H9 (cell line): ENCODE results near the gene LGALS9B. TPM values are rescaled to one million over a fixed set of nuclear protein-coding genes. Genes with fewer than 3 reads are reported as not detected.
"Not testable (repeated sequence)": the region's sequence is repeated elsewhere in the genome, so short reads cannot be mapped to it uniquely, and the experiment has no call there.

Experiments
- DNase-seq: peaks from one replicate; pipeline ENCODE4 v3.0.0-alpha.2; 2017
- H2AFZ ChIP-seq: one replicate; pipeline ENCODE4 v1.6.1; 2013; ENCODE audit warnings: mild to moderate bottlenecking, low read length, control low read depth, moderate library complexity
- H2AK5ac ChIP-seq: 2 replicates; pipeline ENCODE4 v1.6.1; 2013; ENCODE audit warnings: low read length, control low read depth, mixed read lengths; ENCODE audit not compliant: insufficient read length
- H2BK120ac ChIP-seq: one replicate; pipeline ENCODE4 v1.6.1; 2013; ENCODE audit warnings: low read depth, mild to moderate bottlenecking, low read length, control low read depth, inconsistent platforms; ENCODE audit not compliant: poor library complexity, severe bottlenecking
- H2BK12ac ChIP-seq: 2 replicates; pipeline ENCODE4 v1.6.1; 2013; ENCODE audit warnings: low read length, control low read depth, mixed read lengths, low read depth; ENCODE audit not compliant: insufficient read length
- H2BK15ac ChIP-seq: 2 replicates; pipeline ENCODE4 v1.6.1; 2013; ENCODE audit warnings: low read depth, low read length, control low read depth
- H2BK20ac ChIP-seq: one replicate; pipeline ENCODE4 v1.6.1; 2013; ENCODE audit warnings: low read depth, mild to moderate bottlenecking, low read length, control low read depth, inconsistent platforms; ENCODE audit not compliant: poor library complexity, severe bottlenecking
- H2BK5ac ChIP-seq: 2 replicates; pipeline ENCODE4 v1.6.1; 2013; ENCODE audit warnings: low read length, control low read depth, mixed read lengths; ENCODE audit not compliant: insufficient read length
- H3K14ac ChIP-seq: 2 replicates; pipeline ENCODE4 v1.6.1; 2013; ENCODE audit warnings: low read length, control low read depth; ENCODE audit not compliant: insufficient read depth
- H3K18ac ChIP-seq: 2 replicates; pipeline ENCODE4 v1.6.1; 2013; ENCODE audit warnings: low read depth, mild to moderate bottlenecking, mixed read lengths, low read length, control low read depth; ENCODE audit not compliant: insufficient read length
- H3K23ac ChIP-seq: 2 replicates; pipeline ENCODE4 v1.6.1; 2013; ENCODE audit warnings: low read length, control low read depth, mixed read lengths, low read depth; ENCODE audit not compliant: insufficient read length
- H3K23me2 ChIP-seq: 2 replicates; pipeline ENCODE4 v1.6.1; 2013; ENCODE audit warnings: low read depth, mild to moderate bottlenecking, mixed read lengths, low read length, control low read depth; ENCODE audit not compliant: insufficient read length, poor library complexity, severe bottlenecking
- H3K27ac ChIP-seq: 2 replicates; pipeline ENCODE4 v1.5.1; 2013; ENCODE audit warnings: low read length, control low read depth, mixed read lengths, low read depth; ENCODE audit not compliant: insufficient read length
- H3K27me3 ChIP-seq: 2 replicates; pipeline ENCODE4 v1.6.1; 2013; ENCODE audit warnings: low read length, control low read depth, inconsistent platforms; ENCODE audit not compliant: insufficient read depth
- H3K4ac ChIP-seq: 2 replicates; pipeline ENCODE4 v1.6.1; 2013; ENCODE audit warnings: low read depth, mild to moderate bottlenecking, control low read depth, inconsistent platforms, low read length, moderate library complexity
- H3K4me1 ChIP-seq: 2 replicates; pipeline ENCODE4 v1.6.1; 2013; ENCODE audit warnings: low read length, control low read depth, inconsistent platforms; ENCODE audit not compliant: insufficient read depth
- H3K4me2 ChIP-seq: 2 replicates; pipeline ENCODE4 v1.6.1; 2013; ENCODE audit warnings: low read length, control low read depth, mixed read lengths; ENCODE audit not compliant: insufficient read length, insufficient read depth
- H3K56ac ChIP-seq: 2 replicates; pipeline ENCODE4 v1.6.1; 2013; ENCODE audit warnings: low read depth, mild to moderate bottlenecking, mixed read lengths, low read length, control low read depth; ENCODE audit not compliant: insufficient read length
- H3K79me1 ChIP-seq: 2 replicates; pipeline ENCODE4 v1.6.1; 2013; ENCODE audit warnings: low read depth, mild to moderate bottlenecking, moderate library complexity, low read length, control low read depth, inconsistent platforms; ENCODE audit not compliant: insufficient read depth, poor library complexity, severe bottlenecking
- H3K79me2 ChIP-seq: 2 replicates; pipeline ENCODE4 v1.6.1; 2013; ENCODE audit warnings: low read length, control low read depth, inconsistent platforms; ENCODE audit not compliant: insufficient read depth
- H3K9ac ChIP-seq: 2 replicates; pipeline ENCODE4 v1.6.1; 2013; ENCODE audit warnings: low read length, control low read depth, mixed read lengths; ENCODE audit not compliant: insufficient read length; ENCODE audit errors: extremely low read depth
- H3K9me3 ChIP-seq: one replicate; pipeline ENCODE4 v1.6.1; 2013; ENCODE audit warnings: low read depth, low read length, inconsistent platforms; ENCODE audit not compliant: control insufficient read depth
- H3T11ph ChIP-seq: one replicate; pipeline ENCODE4 v1.6.1; 2013; ENCODE audit warnings: mild to moderate bottlenecking, low read length, control low read depth, inconsistent platforms
- H4K20me1 ChIP-seq: one replicate; pipeline ENCODE4 v1.6.1; 2013; ENCODE audit not compliant: control insufficient read depth, insufficient read length, insufficient read depth
- H4K5ac ChIP-seq: 2 replicates; pipeline ENCODE4 v1.6.1; 2013; ENCODE audit warnings: low read depth, mild to moderate bottlenecking, mixed read lengths, low read length, control low read depth; ENCODE audit not compliant: insufficient read length
- H4K8ac ChIP-seq: replicated peaks from 2 replicates; pipeline ENCODE4 v1.6.1; 2013; ENCODE audit warnings: low read length, control low read depth, mixed read lengths, low read depth; ENCODE audit not compliant: insufficient read length
- H4K91ac ChIP-seq: 2 replicates; pipeline ENCODE4 v1.6.1; 2013; ENCODE audit warnings: low read depth, mild to moderate bottlenecking, moderate library complexity, mixed read lengths, low read length, control low read depth; ENCODE audit not compliant: insufficient read length
- H3K27ac Mint-ChIP-seq, 3 experiments: 2 replicates in 2 of 3; 3 replicates in 1 of 3; pipeline ENCODE4 v1.8.0; 2020 to 2021; ENCODE audit warnings: mixed read lengths in 3 of 3, mild to moderate bottlenecking in 1 of 3, moderate library complexity in 1 of 3
- H3K27me3 Mint-ChIP-seq: 2 replicates; pipeline ENCODE4 v1.8.0; 2021; ENCODE audit warnings: low read depth, mild to moderate bottlenecking, moderate library complexity, mixed read lengths
- H3K36me3 Mint-ChIP-seq, 3 experiments: 2 replicates in 2 of 3; 3 replicates in 1 of 3; pipeline ENCODE4 v1.8.0; 2020 to 2021; ENCODE audit warnings: low read depth in 3 of 3, mixed read lengths in 3 of 3; ENCODE audit not compliant: insufficient read depth in 1 of 3
- H3K4me1 Mint-ChIP-seq, 2 experiments: 2 replicates each; pipeline ENCODE4 v1.8.0; 2020; ENCODE audit warnings: mixed read lengths in 2 of 2
- H3K4me3 Mint-ChIP-seq, 2 experiments: 2 replicates in 1 of 2; 3 replicates in 1 of 2; pipeline ENCODE4 v1.8.0; 2020 to 2021; ENCODE audit warnings: mild to moderate bottlenecking in 2 of 2, mixed read lengths in 2 of 2, moderate library complexity in 1 of 2
- H3K9me3 Mint-ChIP-seq, 2 experiments: 2 replicates in 1 of 2; 3 replicates in 1 of 2; pipeline ENCODE4 v1.8.0; 2020; ENCODE audit warnings: mild to moderate bottlenecking in 2 of 2, mixed read lengths in 2 of 2, moderate library complexity in 1 of 2
- WGBS: extraction: QIAGEN DNeasy Blood & Tissue Kit; methylation state at CpG from one replicate; pipeline ENCODE4 v1.1.7; 2013; ENCODE audit warnings: missing lambda C conversion rate, low lambda C conversion rate, mixed read lengths; ENCODE audit not compliant: insufficient read length; ENCODE audit errors: extremely low coverage; 5-methylcytosine and 5-hydroxymethylcytosine counted together
- total RNA-seq: library from RNA; stranded (reverse); gene quantifications from 2 replicates; pipeline ENCODE4 v1.2.1, GENCODE V29; 2021

LGALS9B gene
- total RNA-seq, 1 experiment from 2014 or later: not detected

GRCh38 chr17:20401306-20402022, 65.9 kb downstream of the LGALS9B start:
- not testable (repeated sequence) for H2AFZ ChIP-seq, H4K5ac ChIP-seq, H3K9ac ChIP-seq, H4K8ac ChIP-seq, H4K20me1 ChIP-seq, H3K9me3 Mint-ChIP-seq, H3K27ac ChIP-seq, H3K4me1 Mint-ChIP-seq, H3K79me2 ChIP-seq, H3K23ac ChIP-seq, H3K27ac Mint-ChIP-seq, H3K4ac ChIP-seq, H3K23me2 ChIP-seq, H3K9me3 ChIP-seq, H2BK20ac ChIP-seq, H3K4me2 ChIP-seq, H3K56ac ChIP-seq, H2BK15ac ChIP-seq, H2BK12ac ChIP-seq, H3K79me1 ChIP-seq, H3K18ac ChIP-seq, H2BK5ac ChIP-seq, H3K4me3 Mint-ChIP-seq, H2BK120ac ChIP-seq, H3K14ac ChIP-seq, H3T11ph ChIP-seq, H3K4me1 ChIP-seq, H3K36me3 Mint-ChIP-seq, DNase-seq, H3K27me3 Mint-ChIP-seq, H3K27me3 ChIP-seq, H2AK5ac ChIP-seq, H4K91ac ChIP-seq
- WGBS: no CpG with 5 or more reads among the region's 5 CpGs

- not testable (repeated sequence) for H3K4me1 ChIP-seq, H3K9me3 Mint-ChIP-seq, H2BK120ac ChIP-seq, H3K9me3 ChIP-seq, H3K23me2 ChIP-seq, H2BK12ac ChIP-seq, H2BK5ac ChIP-seq, H4K8ac ChIP-seq, H2BK15ac ChIP-seq, H2AFZ ChIP-seq, H3K27me3 ChIP-seq, H4K5ac ChIP-seq, H3K36me3 Mint-ChIP-seq, H3K4me2 ChIP-seq, H3K23ac ChIP-seq, H3T11ph ChIP-seq, H2AK5ac ChIP-seq, H4K91ac ChIP-seq, H3K18ac ChIP-seq, H2BK20ac ChIP-seq, H3K27ac ChIP-seq, H3K4ac ChIP-seq, H3K27ac Mint-ChIP-seq, H3K27me3 Mint-ChIP-seq, H3K79me1 ChIP-seq, H3K79me2 ChIP-seq, H3K4me3 Mint-ChIP-seq, DNase-seq, H3K4me1 Mint-ChIP-seq, H3K9ac ChIP-seq, H3K14ac ChIP-seq, H4K20me1 ChIP-seq, H3K56ac ChIP-seq
- no CpG with 5 or more reads among the region's 8 CpGs for WGBS
Measured at GRCh38 chr17:20400559-20401305, 66.6 kb downstream of the LGALS9B start.
